Measurements from ENCODE around the gene USP3.
A peak's percentile ranks its signal among the peaks of the same experiment; 100 is the strongest.

USP3 gene, protein sequence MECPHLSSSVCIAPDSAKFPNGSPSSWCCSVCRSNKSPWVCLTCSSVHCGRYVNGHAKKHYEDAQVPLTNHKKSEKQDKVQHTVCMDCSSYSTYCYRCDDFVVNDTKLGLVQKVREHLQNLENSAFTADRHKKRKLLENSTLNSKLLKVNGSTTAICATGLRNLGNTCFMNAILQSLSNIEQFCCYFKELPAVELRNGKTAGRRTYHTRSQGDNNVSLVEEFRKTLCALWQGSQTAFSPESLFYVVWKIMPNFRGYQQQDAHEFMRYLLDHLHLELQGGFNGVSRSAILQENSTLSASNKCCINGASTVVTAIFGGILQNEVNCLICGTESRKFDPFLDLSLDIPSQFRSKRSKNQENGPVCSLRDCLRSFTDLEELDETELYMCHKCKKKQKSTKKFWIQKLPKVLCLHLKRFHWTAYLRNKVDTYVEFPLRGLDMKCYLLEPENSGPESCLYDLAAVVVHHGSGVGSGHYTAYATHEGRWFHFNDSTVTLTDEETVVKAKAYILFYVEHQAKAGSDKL

GRCh38 chr15:63504247-63504978 is at the start of gene USP3:
Gene USP3, plus strand, starts transcription at chr15:63504593. Its CDS starts 147 bp downstream, at chr15:63504740.
- peak within 1 kb of the TSS; percentile 98 for H3K27ac ChIP-seq (ENCODE audit: low read depth, low read length)
- H3K27me3 ChIP-seq (ENCODE audit: control insufficient read depth, insufficient read depth, low read length) = no peaks in the 10 kb centered on the region
- peaks cover 31% of the 10 kb centered on the region for H3K4me1 ChIP-seq (ENCODE audit: control insufficient read depth, insufficient read depth, low read length)
- peak within 1 kb of the TSS; percentile 81 for H3K4me3 ChIP-seq (ENCODE audit: low read length)
- peak within 1 kb of the TSS; percentile 96 for H3K9ac ChIP-seq (ENCODE audit: low read length)
- H3K36me3 ChIP-seq (ENCODE audit: control insufficient read depth, insufficient read depth, low read length) = no peaks in the 10 kb centered on the region

- Histone ChIP-seq H3K4me1 (ENCODE audit: control insufficient read depth, insufficient read depth, low read length) (no peaks in the 10 kb centered on the region), H3K27ac (ENCODE audit: low read depth, low read length) (no peak overlapping the region), H3K27me3 (ENCODE audit: control insufficient read depth, insufficient read depth, low read length) (no peaks in the 10 kb centered on the region), H3K4me3 (ENCODE audit: low read length) (no peak overlapping the region), H3K36me3 (ENCODE audit: control insufficient read depth, insufficient read depth, low read length) (no peaks in the 10 kb centered on the region), H3K9ac (ENCODE audit: low read length) (no peak overlapping the region)
These were observed 48.1 kb upstream of the USP3 start for GRCh38 chr15:63456258-63456657.

- Histone ChIP-seq H3K27ac (ENCODE audit: low read depth, low read length) (no peak overlapping the region), H3K36me3 (ENCODE audit: control insufficient read depth, insufficient read depth, low read length) (no peaks in the 10 kb centered on the region), H3K4me1 (ENCODE audit: control insufficient read depth, insufficient read depth, low read length) (peaks cover 3% of the 10 kb centered on the region), H3K9ac (ENCODE audit: low read length) (no peak overlapping the region), H3K27me3 (ENCODE audit: control insufficient read depth, insufficient read depth, low read length) (no peaks in the 10 kb centered on the region), H3K4me3 (ENCODE audit: low read length) (no peak overlapping the region)
These were observed 47.0 kb upstream of the USP3 start for GRCh38 chr15:63457379-63457778.

GRCh38 chr15:63458026-63458425 is 46.4 kb upstream of the USP3 start:
- Histone ChIP-seq H3K36me3 (ENCODE audit: control insufficient read depth, insufficient read depth, low read length) (no peaks in the 10 kb centered on the region), H3K4me1 (ENCODE audit: control insufficient read depth, insufficient read depth, low read length) (peaks cover 4% of the 10 kb centered on the region), H3K27ac (ENCODE audit: low read depth, low read length) (no peak overlapping the region), H3K27me3 (ENCODE audit: control insufficient read depth, insufficient read depth, low read length) (no peaks in the 10 kb centered on the region), H3K9ac (ENCODE audit: low read length) (no peak overlapping the region), H3K4me3 (ENCODE audit: low read length) (no peak overlapping the region)

- peaks cover 8% of the 10 kb centered on the region for H3K4me1 ChIP-seq (ENCODE audit: control insufficient read depth, insufficient read depth, low read length)
- H3K36me3 ChIP-seq (ENCODE audit: control insufficient read depth, insufficient read depth, low read length) = no peaks in the 10 kb centered on the region
- no peak overlapping the region for H3K4me3 ChIP-seq (ENCODE audit: low read length)
- no peak overlapping the region for H3K27ac ChIP-seq (ENCODE audit: low read depth, low read length)
- H3K27me3 ChIP-seq (ENCODE audit: control insufficient read depth, insufficient read depth, low read length) = no peaks in the 10 kb centered on the region
- H3K9ac ChIP-seq (ENCODE audit: low read length) = no peak overlapping the region
These were observed 45.5 kb upstream of the USP3 start for GRCh38 chr15:63458794-63459395.

GRCh38 chr15:63460210-63461155 is 43.9 kb upstream of the USP3 start:
- Histone ChIP-seq H3K9ac (ENCODE audit: low read length) (no peak overlapping the region), H3K4me3 (ENCODE audit: low read length) (no peak overlapping the region), H3K4me1 (ENCODE audit: control insufficient read depth, insufficient read depth, low read length) (peaks cover 14% of the 10 kb centered on the region), H3K27me3 (ENCODE audit: control insufficient read depth, insufficient read depth, low read length) (no peaks in the 10 kb centered on the region), H3K36me3 (ENCODE audit: control insufficient read depth, insufficient read depth, low read length) (no peaks in the 10 kb centered on the region), H3K27ac (ENCODE audit: low read depth, low read length) (no peak overlapping the region)

GRCh38 chr15:63461230-63461985 is 43.0 kb upstream of the USP3 start:
- Histone ChIP-seq H3K4me3 (ENCODE audit: low read length) (no peak overlapping the region), H3K9ac (ENCODE audit: low read length) (no peak overlapping the region), H3K4me1 (ENCODE audit: control insufficient read depth, insufficient read depth, low read length) (peaks cover 14% of the 10 kb centered on the region), H3K36me3 (ENCODE audit: control insufficient read depth, insufficient read depth, low read length) (no peaks in the 10 kb centered on the region), H3K27ac (ENCODE audit: low read depth, low read length) (no peak overlapping the region), H3K27me3 (ENCODE audit: control insufficient read depth, insufficient read depth, low read length) (no peaks in the 10 kb centered on the region)

GRCh38 chr15:63462088-63462487 is 42.3 kb upstream of the USP3 start:
- Histone ChIP-seq H3K36me3 (ENCODE audit: control insufficient read depth, insufficient read depth, low read length) (no peaks in the 10 kb centered on the region), H3K4me3 (ENCODE audit: low read length) (no peak overlapping the region), H3K9ac (ENCODE audit: low read length) (no peak overlapping the region), H3K27ac (ENCODE audit: low read depth, low read length) (no peak overlapping the region), H3K27me3 (ENCODE audit: control insufficient read depth, insufficient read depth, low read length) (no peaks in the 10 kb centered on the region), H3K4me1 (ENCODE audit: control insufficient read depth, insufficient read depth, low read length) (peaks cover 14% of the 10 kb centered on the region)

DNA sequence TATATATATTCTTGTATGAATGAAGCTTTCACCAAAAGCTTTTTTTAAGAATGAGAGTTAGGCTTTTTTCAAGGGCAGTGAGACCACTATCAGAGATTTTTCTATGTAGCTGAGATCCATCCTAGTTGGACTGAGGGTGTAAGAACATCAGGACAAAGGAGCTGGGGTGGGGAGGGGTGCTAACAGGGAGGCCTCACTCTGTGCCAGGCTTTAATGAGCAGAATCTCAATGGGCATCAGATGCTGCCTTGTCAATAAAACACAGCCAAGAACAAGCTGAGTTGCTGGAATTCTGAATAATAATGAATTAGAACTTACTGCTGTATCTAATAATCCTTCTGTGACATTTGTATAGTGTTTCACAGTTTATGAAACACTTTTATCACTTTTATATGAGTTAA is 41.4 kb upstream of the USP3 start:
- no peaks in the 10 kb centered on the region for H3K27me3 ChIP-seq (ENCODE audit: control insufficient read depth, insufficient read depth, low read length)
- peaks cover 14% of the 10 kb centered on the region for H3K4me1 ChIP-seq (ENCODE audit: control insufficient read depth, insufficient read depth, low read length)
- no peak overlapping the region for H3K4me3 ChIP-seq (ENCODE audit: low read length)
- no peak overlapping the region for H3K9ac ChIP-seq (ENCODE audit: low read length)
- H3K27ac ChIP-seq (ENCODE audit: low read depth, low read length) = no peak overlapping the region
- H3K36me3 ChIP-seq (ENCODE audit: control insufficient read depth, insufficient read depth, low read length) = no peaks in the 10 kb centered on the region

GRCh38 chr15:63463793-63464192 is 40.6 kb upstream of the USP3 start:
- Histone ChIP-seq H3K4me1 (ENCODE audit: control insufficient read depth, insufficient read depth, low read length) (peaks cover 14% of the 10 kb centered on the region), H3K27me3 (ENCODE audit: control insufficient read depth, insufficient read depth, low read length) (no peaks in the 10 kb centered on the region), H3K27ac (ENCODE audit: low read depth, low read length) (no peak overlapping the region), H3K36me3 (ENCODE audit: control insufficient read depth, insufficient read depth, low read length) (no peaks in the 10 kb centered on the region), H3K9ac (ENCODE audit: low read length) (no peak overlapping the region), H3K4me3 (ENCODE audit: low read length) (no peak overlapping the region)

- Histone ChIP-seq H3K9ac (ENCODE audit: low read length) (no peak overlapping the region), H3K27ac (ENCODE audit: low read depth, low read length) (no peak overlapping the region)
These were observed 39.3 kb upstream of the USP3 start for GRCh38 chr15:63465104-63465503.

More at GRCh38 chr15:63465104-63465503, 39.3 kb upstream of the USP3 start:
- Histone ChIP-seq H3K36me3 (ENCODE audit: control insufficient read depth, insufficient read depth, low read length) (no peaks in the 10 kb centered on the region), H3K4me3 (ENCODE audit: low read length) (no peak overlapping the region), H3K27me3 (ENCODE audit: control insufficient read depth, insufficient read depth, low read length) (no peaks in the 10 kb centered on the region), H3K4me1 (ENCODE audit: control insufficient read depth, insufficient read depth, low read length) (peaks cover 14% of the 10 kb centered on the region)
